ENCODE data around the gene ABCG1.

ABCG1 gene

GRCh38 chr21:42287193-42288083, 68.5 kb downstream of the ABCG1 start:
- Histone ChIP-seq H3K4me3 (ENCODE audit: low read length) (no peak overlapping the region), H3K36me3 (replicated peaks; ENCODE audit: insufficient read depth, low read length) (no peaks in the 10 kb centered on the region), H3F3A (ENCODE audit: insufficient read depth, low read length) (no peaks in the 10 kb centered on the region), H4K20me1 (ENCODE audit: insufficient read depth, low read length) (no peaks in the 10 kb centered on the region), H3K9me2 (replicated peaks; ENCODE audit: insufficient read depth, low read length) (no peaks in the 10 kb centered on the region), H3K4me1 (ENCODE audit: low read length) (no peaks in the 10 kb centered on the region), H3K27me3 (replicated peaks; ENCODE audit: insufficient read depth, low read length) (peaks cover 79% of the 10 kb centered on the region), H3K27ac (ENCODE audit: low read length) (no peak overlapping the region), H3K79me2 (ENCODE audit: low read length) (no peaks in the 10 kb centered on the region), H3K9ac (ENCODE audit: low read length) (no peak overlapping the region), H3K4me2 (ENCODE audit: low read depth, low read length) (no peak overlapping the region), H2AFZ (ENCODE audit: low read length) (no peak overlapping the region), H3K9me3 (replicated peaks; ENCODE audit: insufficient read depth, low read length) (no peaks in the 10 kb centered on the region)
- DNase-seq = no peak
- TF ChIP-seq EZH2phosphoT487 (IDR thresholded peaks at IDR 0.05; ENCODE audit: low read length) (no peak), CTCF (IDR thresholded peaks at IDR 0.05; ENCODE audit: low read length) (no peak), EZH2 (optimal IDR thresholded peaks at IDR 0.05; ENCODE audit: low read depth, low read length) (no peak)

- Histone ChIP-seq H4K20me1 (ENCODE audit: insufficient read depth, low read length) (no peaks in the 10 kb centered on the region), H2AFZ (ENCODE audit: low read length) (no peak overlapping the region), H3K9me2 (replicated peaks; ENCODE audit: insufficient read depth, low read length) (no peaks in the 10 kb centered on the region), H3K4me2 (ENCODE audit: low read depth, low read length) (no peak overlapping the region), H3F3A (ENCODE audit: insufficient read depth, low read length) (no peaks in the 10 kb centered on the region), H3K36me3 (replicated peaks; ENCODE audit: insufficient read depth, low read length) (no peaks in the 10 kb centered on the region), H3K4me3 (ENCODE audit: low read length) (no peak overlapping the region), H3K27ac (ENCODE audit: low read length) (no peak overlapping the region), H3K9me3 (replicated peaks; ENCODE audit: insufficient read depth, low read length) (no peaks in the 10 kb centered on the region), H3K79me2 (ENCODE audit: low read length) (no peaks in the 10 kb centered on the region), H3K9ac (ENCODE audit: low read length) (no peak overlapping the region), H3K4me1 (ENCODE audit: low read length) (no peaks in the 10 kb centered on the region), H3K27me3 (replicated peaks; ENCODE audit: insufficient read depth, low read length) (peaks cover 69% of the 10 kb centered on the region)
- DNase-seq = no peak
- TF ChIP-seq EZH2 (optimal IDR thresholded peaks at IDR 0.05; ENCODE audit: low read depth, low read length) = no peak
- TF ChIP-seq EZH2phosphoT487 (IDR thresholded peaks at IDR 0.05; ENCODE audit: low read length) = no peak
- no peak for TF ChIP-seq CTCF (IDR thresholded peaks at IDR 0.05; ENCODE audit: low read length)
Observed at GRCh38 chr21:42288962-42289361, 70.0 kb downstream of the ABCG1 start.

- Histone ChIP-seq H3K9ac (ENCODE audit: low read length) (no peak overlapping the region), H3K4me2 (ENCODE audit: low read depth, low read length) (no peak overlapping the region), H3K27ac (ENCODE audit: low read length) (no peak overlapping the region), H3K4me1 (ENCODE audit: low read length) (no peaks in the 10 kb centered on the region), H3K4me3 (ENCODE audit: low read length) (no peak overlapping the region), H3F3A (ENCODE audit: insufficient read depth, low read length) (no peaks in the 10 kb centered on the region), H3K9me2 (replicated peaks; ENCODE audit: insufficient read depth, low read length) (no peaks in the 10 kb centered on the region), H2AFZ (ENCODE audit: low read length) (no peak overlapping the region), H4K20me1 (ENCODE audit: insufficient read depth, low read length) (no peaks in the 10 kb centered on the region), H3K27me3 (replicated peaks; ENCODE audit: insufficient read depth, low read length) (peaks cover 61% of the 10 kb centered on the region), H3K79me2 (ENCODE audit: low read length) (no peaks in the 10 kb centered on the region), H3K9me3 (replicated peaks; ENCODE audit: insufficient read depth, low read length) (no peaks in the 10 kb centered on the region), H3K36me3 (replicated peaks; ENCODE audit: insufficient read depth, low read length) (no peaks in the 10 kb centered on the region)
- no peak for DNase-seq
- TF ChIP-seq EZH2 (optimal IDR thresholded peaks at IDR 0.05; ENCODE audit: low read depth, low read length) = no peak
- TF ChIP-seq CTCF (IDR thresholded peaks at IDR 0.05; ENCODE audit: low read length) = no peak
- no peak for TF ChIP-seq EZH2phosphoT487 (IDR thresholded peaks at IDR 0.05; ENCODE audit: low read length)
Observed at GRCh38 chr21:42289926-42290325, 71.0 kb downstream of the ABCG1 start.
